ENCODE results near the gene HSF2BP.

DNA sequence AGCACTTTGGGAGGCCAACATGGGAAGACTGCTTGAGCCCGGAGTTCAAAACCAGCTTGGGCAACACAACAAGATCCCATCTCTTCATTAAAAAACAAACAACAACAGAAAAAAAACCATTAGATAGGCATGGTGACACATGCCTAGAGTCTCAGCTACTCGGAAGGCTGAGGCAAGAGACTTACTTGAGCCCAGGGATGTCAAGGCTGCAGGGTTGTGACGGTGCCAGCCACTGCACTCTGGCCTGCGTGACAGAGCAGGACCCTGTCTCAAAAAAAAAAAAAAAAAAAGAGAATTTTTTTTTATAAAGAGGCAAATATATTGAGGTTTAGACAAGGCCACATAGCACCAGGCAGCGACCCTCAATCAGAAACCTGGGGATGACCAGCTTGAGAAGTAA is 62.7 kb downstream of the HSF2BP start:
- TF ChIP-seq POLR2A (IDR thresholded peaks at IDR 0.05): no peak
- TF ChIP-seq, protein P1, sequence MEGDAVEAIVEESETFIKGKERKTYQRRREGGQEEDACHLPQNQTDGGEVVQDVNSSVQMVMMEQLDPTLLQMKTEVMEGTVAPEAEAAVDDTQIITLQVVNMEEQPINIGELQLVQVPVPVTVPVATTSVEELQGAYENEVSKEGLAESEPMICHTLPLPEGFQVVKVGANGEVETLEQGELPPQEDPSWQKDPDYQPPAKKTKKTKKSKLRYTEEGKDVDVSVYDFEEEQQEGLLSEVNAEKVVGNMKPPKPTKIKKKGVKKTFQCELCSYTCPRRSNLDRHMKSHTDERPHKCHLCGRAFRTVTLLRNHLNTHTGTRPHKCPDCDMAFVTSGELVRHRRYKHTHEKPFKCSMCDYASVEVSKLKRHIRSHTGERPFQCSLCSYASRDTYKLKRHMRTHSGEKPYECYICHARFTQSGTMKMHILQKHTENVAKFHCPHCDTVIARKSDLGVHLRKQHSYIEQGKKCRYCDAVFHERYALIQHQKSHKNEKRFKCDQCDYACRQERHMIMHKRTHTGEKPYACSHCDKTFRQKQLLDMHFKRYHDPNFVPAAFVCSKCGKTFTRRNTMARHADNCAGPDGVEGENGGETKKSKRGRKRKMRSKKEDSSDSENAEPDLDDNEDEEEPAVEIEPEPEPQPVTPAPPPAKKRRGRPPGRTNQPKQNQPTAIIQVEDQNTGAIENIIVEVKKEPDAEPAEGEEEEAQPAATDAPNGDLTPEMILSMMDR (IDR thresholded peaks at IDR 0.05): no peak
